GM12865 (cell line): ENCODE measurements around the gene ZNF273.
"Not testable (repeated sequence)": the region's sequence is repeated elsewhere in the genome, so short reads cannot be mapped to it uniquely, and the experiment has no call there.

Experiments
- DNase-seq: peaks from one replicate; pipeline ENCODE4 v3.0.0; 2010; ENCODE audit warnings: low read depth
- H3K4me3 ChIP-seq: 2 replicates; pipeline ENCODE4 v1.5.1; 2011; ENCODE audit warnings: mild to moderate bottlenecking, low read depth, low read length, control low read depth
- CTCF ChIP-seq: IDR thresholded peaks from 2 replicates; pipeline ENCODE4 v1.5.1; 2011; ENCODE audit warnings: low read length, control low read depth, low read depth, inconsistent platforms; ENCODE audit not compliant: insufficient read depth; ENCODE audit errors: missing control alignments

Gene ZNF273

GRCh38 chr7:64892116-64892515 is 11.0 kb upstream of the ZNF273 start:
- no peak for DNase-seq
- no peak for TF ChIP-seq CTCF
- no peak overlapping the region for H3K4me3 ChIP-seq

- no peak for TF ChIP-seq CTCF
Observed at GRCh38 chr7:64892666-64893309, 10.3 kb upstream of the ZNF273 start.

GRCh38 chr7:64893401-64893800 is 9.7 kb upstream of the ZNF273 start:
- TF ChIP-seq CTCF: no peak
- H3K4me3 ChIP-seq: no peak overlapping the region
- DNase-seq: no peak

More at GRCh38 chr7:64892666-64893309, 10.3 kb upstream of the ZNF273 start:
- no peak overlapping the region for H3K4me3 ChIP-seq
- DNase-seq: no peak

GRCh38 chr7:64902461-64902805 is 640 bp upstream of the ZNF273 start:
- DNase-seq, H3K4me3 ChIP-seq: not testable (repeated sequence)

GRCh38 chr7:64904008-64904407 is 935 bp downstream of the ZNF273 start:
- TF ChIP-seq CTCF: no peak
- no peak for DNase-seq
- peak overlapping the region; percentile 90 for H3K4me3 ChIP-seq

- DNase-seq: no peak
- H3K4me3 ChIP-seq: no peak overlapping the region
- TF ChIP-seq CTCF: no peak
Observed at GRCh38 chr7:64905133-64905532, 2.1 kb downstream of the ZNF273 start.

GRCh38 chr7:64905547-64905946 is 2.5 kb downstream of the ZNF273 start:
- H3K4me3 ChIP-seq: no peak overlapping the region
- DNase-seq: no peak
- TF ChIP-seq CTCF: no peak
